ENCODE results near the gene AADACL3.

The AADACL3 gene

DNA sequence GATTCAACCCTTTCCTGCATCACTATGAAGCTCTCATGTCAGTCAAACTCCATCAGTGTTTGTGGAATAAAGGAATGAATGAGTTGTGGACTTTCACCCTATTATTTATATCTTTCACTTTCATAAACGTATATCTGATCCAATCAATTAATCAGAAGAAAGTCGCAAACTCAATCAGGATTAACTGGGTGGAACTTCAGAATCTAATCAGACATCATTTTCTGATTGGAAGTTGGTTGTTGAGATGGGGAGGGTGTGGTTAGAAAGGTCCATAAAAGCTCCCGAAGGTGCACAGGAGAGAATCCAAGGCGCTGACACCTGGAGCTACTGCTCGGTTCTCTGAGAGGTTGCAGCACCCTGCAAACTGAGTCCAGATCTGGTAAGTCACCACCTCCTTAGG is 57.5 kb downstream of the AADACL3 start, which contains the start of gene PRAMEF12:
TSS of gene PRAMEF12 (plus strand) at position 301 of the 400 bp plus-strand sequence. CDS start 1,130 bp downstream, outside the sequence.
- DNase-seq (ENCODE audit: low read depth) = no peak
- TF ChIP-seq, protein P1, sequence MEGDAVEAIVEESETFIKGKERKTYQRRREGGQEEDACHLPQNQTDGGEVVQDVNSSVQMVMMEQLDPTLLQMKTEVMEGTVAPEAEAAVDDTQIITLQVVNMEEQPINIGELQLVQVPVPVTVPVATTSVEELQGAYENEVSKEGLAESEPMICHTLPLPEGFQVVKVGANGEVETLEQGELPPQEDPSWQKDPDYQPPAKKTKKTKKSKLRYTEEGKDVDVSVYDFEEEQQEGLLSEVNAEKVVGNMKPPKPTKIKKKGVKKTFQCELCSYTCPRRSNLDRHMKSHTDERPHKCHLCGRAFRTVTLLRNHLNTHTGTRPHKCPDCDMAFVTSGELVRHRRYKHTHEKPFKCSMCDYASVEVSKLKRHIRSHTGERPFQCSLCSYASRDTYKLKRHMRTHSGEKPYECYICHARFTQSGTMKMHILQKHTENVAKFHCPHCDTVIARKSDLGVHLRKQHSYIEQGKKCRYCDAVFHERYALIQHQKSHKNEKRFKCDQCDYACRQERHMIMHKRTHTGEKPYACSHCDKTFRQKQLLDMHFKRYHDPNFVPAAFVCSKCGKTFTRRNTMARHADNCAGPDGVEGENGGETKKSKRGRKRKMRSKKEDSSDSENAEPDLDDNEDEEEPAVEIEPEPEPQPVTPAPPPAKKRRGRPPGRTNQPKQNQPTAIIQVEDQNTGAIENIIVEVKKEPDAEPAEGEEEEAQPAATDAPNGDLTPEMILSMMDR (IDR thresholded peaks at IDR 0.05; ENCODE audit: insufficient read depth, low read depth, low read length, missing control alignments) = no peak
- no peak within 1 kb of the TSS for H3K4me3 ChIP-seq (ENCODE audit: low read length)

DNA sequence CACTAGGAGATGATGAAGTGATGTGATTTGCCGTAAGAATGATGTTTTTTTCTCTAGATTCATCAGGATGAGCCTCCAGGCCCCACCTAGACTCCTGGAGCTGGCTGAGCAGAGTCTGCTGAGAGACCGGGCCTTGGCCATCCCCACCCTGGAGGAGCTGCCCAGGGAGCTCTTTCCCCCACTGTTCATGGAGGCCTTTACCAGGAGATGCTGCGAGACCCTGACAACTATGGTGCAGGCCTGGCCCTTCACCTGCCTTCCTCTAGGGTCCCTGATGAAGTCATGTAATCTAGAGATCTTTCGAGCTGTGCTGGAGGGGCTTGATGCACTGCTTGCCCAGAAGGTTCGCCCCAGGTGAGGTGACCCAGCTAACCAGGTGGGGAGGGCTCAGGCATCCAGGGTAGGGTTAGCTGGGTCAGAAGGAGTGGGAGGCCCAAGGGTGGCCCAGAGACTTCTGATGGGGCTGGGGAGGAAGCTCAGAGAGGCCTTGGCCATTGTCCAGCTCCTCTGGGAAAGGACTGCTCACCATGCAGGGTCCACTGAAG is 59.0 kb downstream of the AADACL3 start:
- no peak overlapping the region for H3K4me3 ChIP-seq (ENCODE audit: low read length)
- TF ChIP-seq, protein P1 (IDR thresholded peaks at IDR 0.05; ENCODE audit: insufficient read depth, low read depth, low read length, missing control alignments) = no peak
- no peak for DNase-seq (ENCODE audit: low read depth)

DNA sequence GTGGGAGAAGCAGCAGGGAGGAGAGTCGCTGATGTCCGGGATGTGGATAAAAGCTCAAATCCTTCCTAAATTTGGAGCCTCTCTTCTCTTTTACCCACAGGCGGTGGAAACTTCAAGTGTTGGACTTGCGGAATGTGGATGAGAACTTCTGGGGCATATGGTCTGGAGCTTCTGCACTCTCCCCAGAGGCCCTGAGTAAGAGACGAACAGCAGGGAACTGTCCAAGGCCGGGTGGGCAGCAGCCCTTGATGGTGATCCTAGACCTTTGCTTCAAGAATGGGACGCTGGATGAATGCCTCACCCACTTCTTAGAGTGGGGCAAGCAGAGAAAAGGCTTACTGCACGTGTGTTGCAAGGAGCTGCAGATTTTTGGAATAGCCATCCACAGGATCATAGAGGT is 59.5 kb downstream of the AADACL3 start:
- TF ChIP-seq, protein P1 (IDR thresholded peaks at IDR 0.05; ENCODE audit: insufficient read depth, low read depth, low read length, missing control alignments) = no peak
- H3K4me3 ChIP-seq (ENCODE audit: low read length) = no peak overlapping the region
- DNase-seq (ENCODE audit: low read depth) = no peak

DNA sequence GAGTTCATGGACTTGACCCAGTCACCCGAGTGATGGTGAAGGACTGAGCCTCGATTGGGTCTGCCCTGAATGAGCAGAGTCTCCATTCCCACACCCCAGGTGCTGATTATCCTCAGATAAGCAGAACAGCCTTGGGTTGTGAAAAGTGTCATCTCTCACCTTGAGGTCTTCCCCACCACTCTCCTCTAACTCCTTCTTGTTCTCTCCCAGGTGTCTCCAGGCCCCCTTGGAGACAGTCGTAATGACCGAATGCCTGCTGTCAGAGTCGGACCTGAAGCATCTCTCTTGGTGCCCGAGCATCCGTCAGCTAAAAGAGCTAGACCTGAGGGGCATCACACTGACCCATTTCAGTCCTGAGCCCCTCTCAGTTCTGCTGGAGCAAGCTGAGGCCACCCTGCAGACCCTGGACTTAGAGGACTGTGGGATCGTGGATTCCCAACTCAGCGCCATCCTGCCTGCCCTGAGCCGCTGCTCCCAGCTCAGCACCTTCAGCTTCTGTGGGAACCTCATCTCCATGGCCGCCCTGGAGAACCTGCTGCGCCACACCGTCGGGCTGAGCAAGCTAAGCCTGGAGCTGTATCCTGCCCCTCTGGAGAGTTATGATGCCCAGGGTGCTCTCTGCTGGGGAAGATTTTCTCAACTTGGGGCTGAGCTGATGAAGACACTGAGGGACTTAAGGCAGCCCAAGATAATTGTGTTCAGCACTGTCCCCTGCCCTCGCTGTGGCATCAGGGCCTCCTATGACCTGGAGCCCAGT is 61.1 kb downstream of the AADACL3 start:
- no peak overlapping the region for H3K4me3 ChIP-seq (ENCODE audit: low read length)
- TF ChIP-seq, protein P1 (IDR thresholded peaks at IDR 0.05; ENCODE audit: insufficient read depth, low read depth, low read length, missing control alignments) = no peak
- no peak for DNase-seq (ENCODE audit: low read depth)
